Right lobe of liver (tissue), 4 donors: Measurements from ENCODE around the gene MN1.

Experiments
- POLR2A ChIP-seq: fragments of 450-650 bp; IDR thresholded peaks from one replicate; pipeline ENCODE4 v1.6.1; 2017; ENCODE audit warnings: antibody characterized with exemption, mild to moderate bottlenecking
- TF ChIP-seq, protein P1 (sequence below), 4 donors: fragments of 200-600 bp in 3 of 4; fragments of 450-650 bp in 1 of 4; IDR thresholded peaks; one replicate each; pipeline versions ENCODE4 v1.5.1 to v1.8.0; 2016 to 2022; ENCODE audit warnings: antibody characterized with exemption in 4 of 4, mild to moderate bottlenecking in 2 of 4
- donor health status: DM: no; HTN: no; CAD: no.
- donor health status: DM: no; HTN: no; CAD: no.
- donor health status: DM: no; HTN: yes; CAD: no.

DNA sequence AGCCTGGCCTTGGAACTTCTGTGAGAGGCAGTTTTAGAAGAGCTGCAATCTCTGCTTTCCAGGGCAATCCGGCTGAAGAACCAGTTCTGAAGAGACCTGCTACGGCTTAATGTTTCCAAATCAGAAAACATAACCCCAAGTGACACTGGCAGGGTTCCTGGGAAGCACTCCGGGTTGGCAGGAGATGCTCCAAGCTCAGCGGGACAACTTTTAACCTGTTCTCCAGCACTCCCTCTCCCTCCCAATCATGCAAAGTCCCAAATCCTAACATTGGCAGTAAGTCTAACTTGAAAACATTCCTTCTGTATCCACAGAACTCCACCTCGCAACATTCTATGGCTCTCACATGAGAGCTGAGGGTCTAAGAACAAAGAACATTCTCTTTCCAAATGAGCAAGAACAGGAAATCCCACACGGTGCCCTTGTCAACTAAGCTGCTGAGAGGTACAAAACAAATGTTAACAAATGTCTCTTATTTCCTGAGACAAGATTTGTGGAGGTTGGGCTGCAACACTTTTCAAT lies 48.5 kb upstream of the MN1 start:
- TF ChIP-seq, protein P1, sequence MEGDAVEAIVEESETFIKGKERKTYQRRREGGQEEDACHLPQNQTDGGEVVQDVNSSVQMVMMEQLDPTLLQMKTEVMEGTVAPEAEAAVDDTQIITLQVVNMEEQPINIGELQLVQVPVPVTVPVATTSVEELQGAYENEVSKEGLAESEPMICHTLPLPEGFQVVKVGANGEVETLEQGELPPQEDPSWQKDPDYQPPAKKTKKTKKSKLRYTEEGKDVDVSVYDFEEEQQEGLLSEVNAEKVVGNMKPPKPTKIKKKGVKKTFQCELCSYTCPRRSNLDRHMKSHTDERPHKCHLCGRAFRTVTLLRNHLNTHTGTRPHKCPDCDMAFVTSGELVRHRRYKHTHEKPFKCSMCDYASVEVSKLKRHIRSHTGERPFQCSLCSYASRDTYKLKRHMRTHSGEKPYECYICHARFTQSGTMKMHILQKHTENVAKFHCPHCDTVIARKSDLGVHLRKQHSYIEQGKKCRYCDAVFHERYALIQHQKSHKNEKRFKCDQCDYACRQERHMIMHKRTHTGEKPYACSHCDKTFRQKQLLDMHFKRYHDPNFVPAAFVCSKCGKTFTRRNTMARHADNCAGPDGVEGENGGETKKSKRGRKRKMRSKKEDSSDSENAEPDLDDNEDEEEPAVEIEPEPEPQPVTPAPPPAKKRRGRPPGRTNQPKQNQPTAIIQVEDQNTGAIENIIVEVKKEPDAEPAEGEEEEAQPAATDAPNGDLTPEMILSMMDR (IDR thresholded peaks at IDR 0.05) = no peak
- TF ChIP-seq POLR2A = no peak
